CD4-positive, CD25-positive, alpha-beta regulatory T cell (primary cell): ENCODE data around the gene EPN2. TPM values are rescaled to one million over a fixed set of nuclear protein-coding genes. Genes with fewer than 3 reads are reported as not detected.
A peak's percentile ranks its signal among the peaks of the same experiment; 100 is the strongest.

Experiments used
- ATAC-seq, 2 donors: fragments of 150-1000 bp; cut with Tn5 transposase; one replicate each; pipeline ENCODE4 v1.10.0; 2021; ENCODE audit warnings: low read depth in 2 of 2, moderate number of reproducible peaks in 2 of 2, moderate library complexity in 1 of 2
- DNase-seq, 3 donors: peaks; one replicate each; pipeline versions ENCODE4 v3.0.0 to v3.0.0-alpha.2; 2012 to 2022; ENCODE audit warnings: mixed read lengths in 1 of 3
- H3K27ac ChIP-seq: one replicate; pipeline ENCODE4 v1.7.0; 2013; ENCODE audit warnings: mild to moderate bottlenecking, low read length; ENCODE audit not compliant: insufficient read depth, poor library complexity, severe bottlenecking
- H3K27me3 ChIP-seq: one replicate; pipeline ENCODE4 v1.7.0; 2013; ENCODE audit warnings: low read length; ENCODE audit not compliant: control insufficient read depth, insufficient read depth
- H3K36me3 ChIP-seq: one replicate; pipeline ENCODE4 v1.7.0; 2013; ENCODE audit warnings: mild to moderate bottlenecking, low read length, moderate library complexity; ENCODE audit not compliant: control insufficient read depth, insufficient read depth
- H3K4me1 ChIP-seq: 2 replicates; pipeline ENCODE4 v1.7.0; 2013; ENCODE audit warnings: mild to moderate bottlenecking, low read length; ENCODE audit not compliant: insufficient read depth, control insufficient read depth, poor library complexity, severe bottlenecking
- H3K4me3 ChIP-seq: one replicate; pipeline ENCODE4 v1.7.0; 2013; ENCODE audit warnings: low read depth, mild to moderate bottlenecking, low read length, moderate library complexity
- H3K9me3 ChIP-seq, 2 experiments: 1 replicate in 1 of 2; 2 replicates in 1 of 2; pipeline ENCODE4 v1.7.0; 2013; ENCODE audit warnings: low read length in 2 of 2, mild to moderate bottlenecking in 1 of 2, moderate library complexity in 1 of 2; ENCODE audit not compliant: control insufficient read depth in 2 of 2
- H3K27ac Mint-ChIP-seq, 3 donors: one replicate each; pipeline ENCODE4 v1.8.0; 2020 to 2022; ENCODE audit warnings: mild to moderate bottlenecking in 3 of 3, mixed read lengths in 3 of 3, moderate library complexity in 2 of 3
- H3K27me3 Mint-ChIP-seq: one replicate; pipeline ENCODE4 v1.8.0; 2022; ENCODE audit warnings: mild to moderate bottlenecking, mixed read lengths
- H3K36me3 Mint-ChIP-seq: one replicate; pipeline ENCODE4 v1.8.0; 2020; ENCODE audit warnings: mixed read lengths
- H3K4me1 Mint-ChIP-seq, 4 donors: one replicate each; pipeline ENCODE4 v1.8.0; 2020 to 2022; ENCODE audit warnings: mixed read lengths in 4 of 4, mild to moderate bottlenecking in 1 of 4
- H3K4me3 Mint-ChIP-seq, 4 donors: one replicate each; pipeline ENCODE4 v1.8.0; 2020 to 2022; ENCODE audit warnings: mild to moderate bottlenecking in 4 of 4, mixed read lengths in 4 of 4, moderate library complexity in 3 of 4
- H3K9me3 Mint-ChIP-seq, 7 donors: one replicate each; pipeline ENCODE4 v1.8.0; 2020 to 2022; ENCODE audit warnings: mixed read lengths in 7 of 7, mild to moderate bottlenecking in 3 of 7, moderate library complexity in 2 of 7
- polyA plus RNA-seq, 4 donors: library from polyadenylated mRNA; unstranded; fragments of 300-500 nt; fragmentation: Illumina TruSeq; gene quantifications; one replicate each; pipeline ENCODE4 v1.2.3, GENCODE V29; 2021
- total RNA-seq: library from RNA; stranded (reverse); gene quantifications from one replicate; pipeline ENCODE4 v1.2.3, GENCODE V29; 2022

EPN2 gene
- total and polyA plus RNA-seq, 5 donors from 2014 or later: 7.1 to 14.9 (median 8.1) TPM

DNA sequence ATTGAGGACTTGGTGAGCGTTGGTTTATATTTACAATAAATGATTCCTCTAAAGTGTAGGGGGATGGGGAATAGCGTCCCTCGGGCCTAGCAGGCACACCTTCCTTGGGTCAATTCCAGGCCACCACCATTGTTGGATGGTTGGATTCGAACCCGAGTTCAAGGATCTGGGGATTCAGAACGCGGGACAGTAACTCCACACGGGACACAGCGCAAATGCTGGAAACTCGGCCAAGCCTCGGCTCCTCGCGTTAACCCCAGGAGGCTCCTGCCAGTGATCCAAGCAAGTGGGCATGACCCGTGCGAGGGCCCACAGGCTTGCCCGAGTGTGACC lies 124.7 kb downstream of the EPN2 start:
- no peaks in the 10 kb centered on the region for H3K36me3 Mint-ChIP-seq
- peak overlapping the region in 2 of 3 donors; percentile 33 to 62 for H3K27ac Mint-ChIP-seq
- peak overlapping the region; percentile 76 to 81 (median 80) for H3K4me3 Mint-ChIP-seq
- Histone ChIP-seq H3K4me1 (peaks cover 11% of the 10 kb centered on the region), H3K9me3 (no peaks in the 10 kb centered on the region), H3K4me3 (peak overlapping the region; percentile 52), H3K27ac (peak overlapping the region; percentile 76), H3K36me3 (no peaks in the 10 kb centered on the region), H3K27me3 (no peaks in the 10 kb centered on the region)
- peaks cover 0 to 15% (median 2%) of the 10 kb centered on the region in 4 donors for H3K4me1 Mint-ChIP-seq
- H3K27me3 Mint-ChIP-seq: peaks cover 27% of the 10 kb centered on the region
- H3K9me3 Mint-ChIP-seq: peaks cover 0 to 2% (median 0%) of the 10 kb centered on the region in 7 donors
- DNase-seq: no peak
- no peak for ATAC-seq

DNA sequence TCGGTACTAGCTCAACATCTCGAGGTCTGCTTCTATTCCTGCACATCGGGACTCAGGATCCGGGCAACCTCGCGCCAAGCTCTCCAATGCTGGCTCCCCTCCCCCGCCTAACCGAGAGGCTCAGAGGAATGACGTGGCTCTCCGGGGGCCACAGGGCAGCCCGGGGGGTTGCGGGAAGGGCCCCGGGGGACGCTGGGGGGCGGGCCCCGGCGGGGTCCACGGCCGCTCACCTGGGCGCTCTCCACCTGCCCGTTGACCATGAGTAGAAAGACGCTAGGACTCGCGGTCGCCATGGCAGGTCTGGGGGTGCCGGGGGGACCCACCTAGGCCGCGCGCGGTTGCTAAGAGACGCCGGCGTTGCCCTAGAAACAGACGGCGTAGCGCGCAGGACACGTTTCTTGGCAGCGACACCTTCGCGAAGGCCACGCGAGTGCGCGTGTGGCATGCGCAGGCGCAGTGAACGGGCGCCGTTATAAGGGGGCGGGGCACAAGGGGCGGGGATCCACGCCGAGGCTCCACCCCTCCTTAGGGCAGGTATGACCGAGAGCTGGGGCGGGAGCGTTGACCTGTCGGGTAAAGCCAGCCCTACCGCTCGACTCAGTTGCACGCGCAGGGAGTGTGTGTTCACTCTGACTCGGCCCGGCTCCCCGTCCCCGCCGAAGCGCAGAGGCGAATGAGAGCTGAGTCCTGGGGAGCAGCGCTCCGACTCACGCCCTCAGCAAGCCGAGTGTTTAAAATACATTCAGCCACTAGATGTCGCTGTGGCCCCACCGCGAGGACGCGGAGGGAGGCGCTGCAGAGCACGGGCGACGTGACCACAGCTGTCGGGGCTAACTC lies 125.3 kb downstream of the EPN2 start, which contains the start of gene B9D1:
Gene B9D1, minus strand, starts transcription at position 447 of the 837 bp plus-strand sequence. Its CDS starts 154 bp downstream, at position 293.
- Histone ChIP-seq H3K36me3 (no peaks in the 10 kb centered on the region), H3K9me3 (no peaks in the 10 kb centered on the region), H3K4me3 (peak within 1 kb of the TSS; percentile 52), H3K27me3 (no peaks in the 10 kb centered on the region), H3K4me1 (peaks cover 11% of the 10 kb centered on the region), H3K27ac (peak within 1 kb of the TSS; percentile 76)
- peak within 1 kb of the TSS; percentile 87 to 95 (median 91) for H3K4me3 Mint-ChIP-seq
- peaks cover 0 to 2% (median 0%) of the 10 kb centered on the region in 7 donors for H3K9me3 Mint-ChIP-seq
- H3K27ac Mint-ChIP-seq: peak within 1 kb of the TSS in 2 of 3 donors; percentile 82 to 95
- peaks cover 27% of the 10 kb centered on the region for H3K27me3 Mint-ChIP-seq
- DNase-seq (peak; percentile 89 to 93 (median 90)), ATAC-seq (peak; percentile 87 to 90)
- peaks cover 0 to 16% (median 5%) of the 10 kb centered on the region in 4 donors for H3K4me1 Mint-ChIP-seq
- no peaks in the 10 kb centered on the region for H3K36me3 Mint-ChIP-seq

DNA sequence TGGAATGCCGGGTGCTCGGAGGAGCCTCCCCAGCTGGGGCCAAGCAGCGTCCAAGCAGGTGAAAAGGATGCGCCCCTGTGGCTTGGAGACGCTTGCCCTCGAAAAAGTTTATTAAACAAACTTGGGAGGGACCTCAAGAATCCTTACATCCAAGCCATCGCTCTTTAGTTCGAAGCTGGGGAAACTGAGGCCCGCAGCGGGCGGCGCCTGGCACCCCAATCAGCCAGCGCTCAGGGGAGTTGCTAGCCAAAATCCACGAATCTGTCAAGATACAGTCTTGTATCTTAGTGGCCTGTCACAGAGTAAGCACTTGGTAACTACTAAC lies 125.9 kb downstream of the EPN2 start:
- Histone ChIP-seq H3K36me3 (no peaks in the 10 kb centered on the region), H3K9me3 (no peaks in the 10 kb centered on the region), H3K4me1 (peaks cover 11% of the 10 kb centered on the region), H3K27ac (peak overlapping the region; percentile 76), H3K4me3 (no peak overlapping the region), H3K27me3 (no peaks in the 10 kb centered on the region)
- Mint-ChIP-seq H3K4me3 (peak overlapping the region; percentile 87 to 95 (median 91)), H3K4me1 (peaks cover 0 to 16% (median 7%) of the 10 kb centered on the region in 4 donors), H3K27ac (peak overlapping the region in 1 of 3 donors; percentile 82), H3K9me3 (peaks cover 0 to 2% (median 0%) of the 10 kb centered on the region in 7 donors), H3K27me3 (peaks cover 27% of the 10 kb centered on the region), H3K36me3 (no peaks in the 10 kb centered on the region)
- DNase-seq: no peak
- no peak for ATAC-seq

DNA sequence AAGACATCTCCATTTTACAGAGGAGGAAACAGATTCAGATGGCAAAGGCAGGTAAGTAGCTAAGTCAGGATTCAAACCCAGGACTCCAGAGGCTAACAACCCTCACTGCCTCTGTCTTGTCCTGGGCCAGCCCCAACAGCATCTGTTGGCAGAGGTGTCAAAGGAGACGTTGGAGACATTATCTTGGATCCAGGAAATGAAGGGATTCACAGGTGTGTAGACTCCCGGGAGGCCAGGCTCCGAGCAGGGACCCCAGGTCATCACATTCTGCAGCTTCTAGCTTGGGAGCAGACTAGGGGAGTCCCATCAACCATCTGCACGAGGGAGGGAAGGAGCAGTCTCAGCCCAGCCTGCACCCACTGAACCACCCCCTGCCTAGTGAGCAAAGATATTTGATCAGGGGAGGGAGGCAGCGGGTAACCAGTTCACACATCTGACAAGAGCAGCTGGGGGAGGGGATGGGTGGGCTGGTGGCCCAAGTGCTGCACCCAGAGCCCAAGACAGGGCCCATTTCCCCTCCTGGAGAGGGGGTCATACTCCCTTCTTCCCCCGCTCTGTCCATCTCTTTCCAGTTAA lies 126.4 kb downstream of the EPN2 start:
- Mint-ChIP-seq H3K27ac (no peak overlapping the region), H3K36me3 (no peaks in the 10 kb centered on the region), H3K9me3 (peaks cover 0 to 2% (median 0%) of the 10 kb centered on the region in 7 donors), H3K4me3 (peak overlapping the region; percentile 19 to 88 (median 72)), H3K27me3 (peaks cover 25% of the 10 kb centered on the region), H3K4me1 (peaks cover 0 to 16% (median 7%) of the 10 kb centered on the region in 4 donors)
- no peak for ATAC-seq
- Histone ChIP-seq H3K27ac (no peak overlapping the region), H3K27me3 (no peaks in the 10 kb centered on the region), H3K4me3 (no peak overlapping the region), H3K9me3 (no peaks in the 10 kb centered on the region), H3K36me3 (no peaks in the 10 kb centered on the region), H3K4me1 (peaks cover 11% of the 10 kb centered on the region)
- DNase-seq: no peak

DNA sequence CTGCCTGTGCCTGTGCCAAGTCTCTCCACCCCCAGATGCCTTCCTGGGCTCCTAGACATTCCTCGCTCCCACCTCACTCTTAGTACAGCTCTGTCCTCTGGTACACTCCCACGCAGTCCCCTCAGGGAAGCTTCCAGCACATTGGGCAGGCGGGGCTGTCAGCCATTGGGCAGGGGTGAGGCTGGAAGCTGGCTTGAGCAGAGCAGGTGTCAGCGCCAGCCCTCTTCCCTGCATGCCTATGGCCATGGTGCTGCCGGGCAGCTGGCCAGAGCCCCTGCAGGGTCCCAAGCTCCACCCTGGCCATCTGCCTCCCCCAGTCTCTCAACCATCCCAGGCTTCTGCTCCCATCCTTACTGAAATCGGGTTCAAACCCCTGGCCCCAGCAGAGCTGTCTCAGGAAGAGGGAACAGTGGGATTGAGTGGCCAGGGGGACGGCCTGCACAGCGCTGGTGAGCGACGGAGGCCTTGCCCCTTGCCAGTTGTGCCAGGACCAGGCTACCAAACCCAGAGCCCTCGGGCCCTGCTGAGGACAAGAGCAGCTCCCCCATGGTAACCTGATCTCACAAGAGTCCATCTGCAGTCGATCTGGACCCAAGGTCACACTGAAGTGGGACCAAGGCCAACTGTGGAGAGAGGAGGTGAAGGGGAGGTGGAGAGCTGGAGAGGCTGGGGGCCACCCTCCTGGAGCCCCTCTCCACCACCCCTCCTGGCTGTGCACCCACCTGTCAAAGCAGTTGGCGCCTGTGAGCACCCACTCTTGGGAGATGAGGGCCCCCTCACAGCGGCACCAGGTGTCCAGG lies 127.7 kb downstream of the EPN2 start:
- H3K27ac Mint-ChIP-seq: no peak overlapping the region
- no peak overlapping the region for H3K4me3 Mint-ChIP-seq
- Histone ChIP-seq H3K36me3 (no peaks in the 10 kb centered on the region), H3K27me3 (no peaks in the 10 kb centered on the region), H3K4me3 (no peak overlapping the region), H3K9me3 (no peaks in the 10 kb centered on the region), H3K4me1 (peaks cover 22% of the 10 kb centered on the region), H3K27ac (no peak overlapping the region)
- H3K9me3 Mint-ChIP-seq: peaks cover 0 to 2% (median 0%) of the 10 kb centered on the region in 7 donors
- peaks cover 8 to 29% (median 16%) of the 10 kb centered on the region in 4 donors for H3K4me1 Mint-ChIP-seq
- DNase-seq: no peak
- no peak for ATAC-seq
- H3K36me3 Mint-ChIP-seq: peaks cover 6% of the 10 kb centered on the region
- peaks cover 13% of the 10 kb centered on the region for H3K27me3 Mint-ChIP-seq

DNA sequence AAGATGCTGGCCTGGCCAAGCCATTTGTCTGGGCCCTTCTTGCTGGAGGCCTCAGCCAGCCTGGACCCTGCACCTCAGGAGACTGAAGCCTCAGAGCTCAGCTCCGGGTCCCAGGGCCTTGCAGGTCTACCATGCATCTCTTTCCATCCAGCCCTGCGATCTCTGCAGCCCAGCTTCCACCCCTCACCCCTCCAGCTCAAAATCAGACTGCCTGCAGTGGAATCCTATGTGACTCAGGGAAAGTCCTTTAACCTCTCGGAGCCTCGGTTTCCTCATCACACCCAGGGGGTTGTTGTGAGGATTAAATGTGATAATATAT lies 128.3 kb downstream of the EPN2 start:
- Histone ChIP-seq H3K9me3 (no peaks in the 10 kb centered on the region), H3K4me1 (peaks cover 27% of the 10 kb centered on the region), H3K36me3 (no peaks in the 10 kb centered on the region), H3K27ac (no peak overlapping the region), H3K27me3 (no peaks in the 10 kb centered on the region), H3K4me3 (no peak overlapping the region)
- H3K27me3 Mint-ChIP-seq: peaks cover 13% of the 10 kb centered on the region
- ATAC-seq: no peak
- H3K4me3 Mint-ChIP-seq: peak overlapping the region in 1 of 4 donors; percentile 86
- peaks cover 0 to 4% (median 0%) of the 10 kb centered on the region in 7 donors for H3K9me3 Mint-ChIP-seq
- H3K36me3 Mint-ChIP-seq: peaks cover 8% of the 10 kb centered on the region
- H3K4me1 Mint-ChIP-seq: peaks cover 11 to 35% (median 20%) of the 10 kb centered on the region in 4 donors
- DNase-seq: no peak
- H3K27ac Mint-ChIP-seq: no peak overlapping the region

DNA sequence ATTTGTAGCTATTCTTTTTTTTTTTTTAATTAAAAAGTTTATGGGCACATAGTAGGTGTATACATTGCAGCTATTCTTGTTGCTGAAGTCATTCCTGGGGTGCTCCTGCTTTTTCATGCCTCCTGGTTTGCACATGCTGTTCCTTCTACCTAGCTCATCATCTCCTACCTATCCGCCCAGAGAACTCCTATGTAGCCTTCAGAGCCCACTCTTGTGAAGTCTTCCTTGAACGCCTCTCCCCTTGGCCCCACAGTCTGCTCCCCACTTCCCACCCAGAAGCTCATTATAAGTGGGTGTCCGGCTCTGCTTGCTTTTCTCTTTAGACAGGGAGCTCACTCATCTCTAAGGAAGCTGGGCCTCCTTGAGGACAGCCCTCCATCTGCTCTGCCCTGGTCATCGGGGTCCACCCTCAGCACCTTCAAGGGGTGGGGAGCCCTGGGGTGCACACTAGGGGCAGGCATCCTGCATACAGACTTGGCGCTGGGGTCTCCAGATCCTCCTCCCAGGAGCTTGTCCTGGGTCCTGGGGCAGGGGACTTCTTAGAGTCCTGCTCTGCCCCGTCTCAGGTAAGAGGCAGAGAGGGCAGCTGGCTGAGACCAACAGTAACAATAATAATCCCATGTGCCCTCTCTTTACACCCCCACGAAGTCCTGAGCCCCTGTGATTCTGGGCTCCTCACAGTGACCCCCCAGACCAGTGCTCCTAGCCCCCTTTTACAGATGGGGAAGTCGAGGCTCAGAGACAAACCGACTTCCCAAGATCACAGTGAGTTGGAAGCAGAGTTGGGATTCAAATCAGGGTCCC lies 128.9 kb downstream of the EPN2 start:
- no peak overlapping the region for H3K4me3 ChIP-seq
- ATAC-seq (no peak), DNase-seq (no peak)
- H3K27me3 ChIP-seq: no peaks in the 10 kb centered on the region
- Mint-ChIP-seq H3K4me3 (peak overlapping the region in 1 of 4 donors; percentile 86), H3K36me3 (peaks cover 9% of the 10 kb centered on the region), H3K4me1 (peaks cover 11 to 41% (median 20%) of the 10 kb centered on the region in 4 donors), H3K9me3 (peaks cover 0 to 4% (median 0%) of the 10 kb centered on the region in 7 donors), H3K27me3 (peaks cover 11% of the 10 kb centered on the region), H3K27ac (no peak overlapping the region)
- no peaks in the 10 kb centered on the region for H3K9me3 ChIP-seq
- H3K27ac ChIP-seq: no peak overlapping the region
- H3K36me3 ChIP-seq: no peaks in the 10 kb centered on the region
- peaks cover 33% of the 10 kb centered on the region for H3K4me1 ChIP-seq
